Effector CD8-positive, alpha-beta T cell (primary cell): ENCODE measurements around the gene MBP.
A peak's percentile ranks its signal among the peaks of the same experiment; 100 is the strongest.

Source experiments
- DNase-seq: peaks from one replicate; lab custom pipeline; 2025; lab: John Stamatoyannopoulos, UW

The MBP gene

GRCh38 chr18:77082316-77082955 lies 50.1 kb downstream of the MBP start:
- no peak for DNase-seq

- no peak for DNase-seq
Measured at GRCh38 chr18:77081390-77081778, 51.2 kb downstream of the MBP start.

GRCh38 chr18:77079954-77080682 lies 52.5 kb downstream of the MBP start:
- DNase-seq: no peak

- DNase-seq: no peak
Measured at GRCh38 chr18:77079088-77079487, 53.5 kb downstream of the MBP start.

- DNase-seq: no peak
Measured at GRCh38 chr18:77078690-77079070, 53.9 kb downstream of the MBP start.

GRCh38 chr18:77077941-77078689 lies 54.5 kb downstream of the MBP start:
- DNase-seq: no peak

- DNase-seq: no peak
Measured at GRCh38 chr18:77077401-77077800, 55.2 kb downstream of the MBP start.

- DNase-seq: no peak
Measured at GRCh38 chr18:77076111-77076510, 56.5 kb downstream of the MBP start.

- no peak for DNase-seq
Measured at GRCh38 chr18:77074431-77074830, 58.2 kb downstream of the MBP start.

GRCh38 chr18:77073336-77074093 lies 59.1 kb downstream of the MBP start:
- DNase-seq: no peak

GRCh38 chr18:77072566-77072965 lies 60.0 kb downstream of the MBP start:
- no peak for DNase-seq

- peak; percentile 30 for DNase-seq
Measured at GRCh38 chr18:77071711-77072292, 60.8 kb downstream of the MBP start.

GRCh38 chr18:77071061-77071460 lies 61.5 kb downstream of the MBP start:
- DNase-seq: no peak

GRCh38 chr18:77070627-77071026 lies 62.0 kb downstream of the MBP start:
- DNase-seq: no peak

GRCh38 chr18:77069931-77070330 lies 62.7 kb downstream of the MBP start:
- no peak for DNase-seq

- DNase-seq: no peak
Measured at GRCh38 chr18:77069482-77069881, 63.1 kb downstream of the MBP start.

GRCh38 chr18:77068321-77069312 lies 64.0 kb downstream of the MBP start:
- no peak for DNase-seq

GRCh38 chr18:77067291-77068061 lies 65.1 kb downstream of the MBP start:
- no peak for DNase-seq

- no peak for DNase-seq
Measured at GRCh38 chr18:77066689-77067088, 65.9 kb downstream of the MBP start.

GRCh38 chr18:77066101-77066500 lies 66.5 kb downstream of the MBP start:
- no peak for DNase-seq
